GM12874 (cell line): ENCODE results near the gene HADHB.

Experiments used
- CTCF ChIP-seq: IDR thresholded peaks from 2 replicates; pipeline ENCODE4 v1.5.1; 2011; ENCODE audit warnings: low read depth, mild to moderate bottlenecking, control low read depth, low read length, moderate library complexity; ENCODE audit not compliant: insufficient read depth

The HADHB gene

DNA sequence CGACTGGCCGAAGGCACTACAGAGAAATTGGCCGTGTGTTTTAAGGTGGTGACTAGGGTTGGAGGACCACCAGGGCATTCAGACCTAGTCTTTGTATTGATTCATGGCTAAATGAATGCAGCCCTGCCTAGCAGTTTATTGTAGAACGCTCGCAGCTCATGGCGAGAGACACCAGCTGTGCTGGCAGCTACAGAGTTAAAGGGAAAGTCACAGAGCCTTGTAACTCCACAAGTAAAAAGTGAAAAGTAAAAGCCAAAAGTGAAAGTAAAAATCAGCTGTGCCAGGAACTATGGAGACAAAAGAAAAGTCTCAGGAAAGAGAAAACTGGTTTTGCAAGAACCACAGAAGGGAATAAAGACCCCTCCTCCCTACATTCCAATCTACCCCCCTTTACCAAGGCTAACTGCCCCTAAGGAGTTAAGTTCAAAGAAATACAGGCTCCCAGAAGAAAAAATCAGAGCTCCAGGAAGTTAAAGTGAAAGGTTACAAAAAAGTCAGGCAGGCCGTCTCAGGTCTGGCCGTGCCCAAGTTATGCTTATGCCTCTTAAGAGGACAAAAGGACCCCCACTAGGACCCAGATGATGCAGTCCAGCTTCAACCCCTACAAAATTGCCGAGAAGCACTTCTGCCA lies 54.8 kb downstream of the HADHB start:
- TF ChIP-seq CTCF, result no peak

GRCh38 chr2:26300234-26300925 lies 55.6 kb downstream of the HADHB start:
- no peak for TF ChIP-seq CTCF

GRCh38 chr2:26302846-26303245 lies 58.1 kb downstream of the HADHB start:
- TF ChIP-seq CTCF, result no peak

GRCh38 chr2:26305540-26305939 lies 60.8 kb downstream of the HADHB start:
- no peak for TF ChIP-seq CTCF

DNA sequence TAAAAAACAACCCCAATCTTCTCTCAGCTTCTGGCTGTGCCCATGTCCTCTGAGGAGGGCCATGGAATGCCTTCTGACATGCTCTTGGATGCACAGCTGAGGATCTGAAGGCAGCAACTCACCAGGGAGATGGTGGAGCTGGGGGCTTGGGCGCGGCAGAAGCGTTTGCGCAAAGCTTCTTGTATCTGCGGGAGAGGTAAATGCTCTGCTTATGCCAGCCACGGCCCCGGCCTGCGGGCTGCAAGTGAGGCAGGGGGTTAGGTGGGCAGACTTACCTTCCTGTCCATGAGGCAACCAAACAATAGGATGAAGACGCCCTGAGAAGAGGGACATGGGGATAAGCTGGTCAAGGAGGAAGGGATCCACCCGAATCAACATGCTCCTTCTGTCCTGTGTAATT lies 65.2 kb downstream of the HADHB start:
- TF ChIP-seq CTCF, result no peak

DNA sequence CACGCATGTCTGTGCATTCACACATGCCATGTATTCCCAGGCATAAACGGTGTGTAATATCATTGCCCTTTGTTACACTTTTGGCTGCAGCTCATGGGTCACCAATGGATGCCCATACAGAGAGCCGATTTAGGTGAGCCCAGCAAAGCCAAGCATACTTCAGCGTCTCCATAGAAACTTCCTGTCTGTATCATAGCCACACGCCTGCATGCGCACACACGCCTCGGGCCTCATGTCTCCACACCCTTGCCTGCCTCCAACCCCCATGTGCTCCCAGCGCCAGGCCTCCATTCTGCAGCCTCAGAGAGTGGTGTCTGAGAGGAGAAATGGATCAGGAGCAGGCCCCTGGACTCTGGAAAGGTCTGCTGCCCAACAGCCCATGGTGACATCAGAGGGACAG lies 67.7 kb downstream of the HADHB start:
- TF ChIP-seq CTCF, result no peak

- no peak for TF ChIP-seq CTCF
Observed at GRCh38 chr2:26313446-26313845, 68.7 kb downstream of the HADHB start.
